ENCODE data around the gene GFOD2. TPM values are rescaled to one million over a fixed set of nuclear protein-coding genes. Genes with fewer than 3 reads are reported as not detected.

GFOD2 gene
- total and polyA plus RNA-seq, 2 of the 8 experiments (the other 6 are each of a cell fraction or from before 2014, with no cell fraction given) = 21.4 to 33.2 TPM

GRCh38 chr16:67734731-67735201, 15.7 kb upstream of the GFOD2 start:
- no peak overlapping the region for H3K4ac ChIP-seq (replicated peaks; ENCODE audit: insufficient read length, low read depth, low read length)
- H2BK12ac ChIP-seq (ENCODE audit: low read depth, low read length) = no peak overlapping the region
- H3K9ac ChIP-seq (replicated peaks in 1 of 4; ENCODE audit: extremely low read depth in 1 of 4, low read depth in 3 of 4, low read length in 3 of 4) = no peak overlapping the region
- no peak overlapping the region for H2AK5ac ChIP-seq (ENCODE audit: low read depth, low read length)
- H3K27me3 ChIP-seq (replicated peaks in 1 of 4; ENCODE audit: control insufficient read depth in 3 of 4, extremely low read depth in 1 of 4, insufficient read depth in 3 of 4, low read length in 3 of 4) = no peaks in the 10 kb centered on the region
- H3K4me1 ChIP-seq (replicated peaks in 1 of 4; ENCODE audit: control insufficient read depth in 3 of 4, insufficient read depth in 4 of 4, low read length in 3 of 4) = no peaks in the 10 kb centered on the region
- no peak overlapping the region for H2BK5ac ChIP-seq (ENCODE audit: low read depth, low read length)
- H3K23ac ChIP-seq (ENCODE audit: insufficient read length) = no peak overlapping the region
- H4K91ac ChIP-seq (replicated peaks; ENCODE audit: insufficient read length, low read length) = no peak overlapping the region
- H4K20me1 ChIP-seq (replicated peaks in 1 of 2; ENCODE audit: control insufficient read depth in 1 of 2, insufficient read depth in 2 of 2, low read length in 2 of 2) = peaks cover 0 to 2% of the 10 kb centered on the region in 2 experiments
- no peak overlapping the region for H2BK20ac ChIP-seq (ENCODE audit: low read length)
- H3K14ac ChIP-seq (ENCODE audit: insufficient read length) = no peak overlapping the region
- H4K8ac ChIP-seq (ENCODE audit: extremely low read depth, insufficient read depth, low read length) = no peak overlapping the region
- no peak overlapping the region for H3K4me2 ChIP-seq (ENCODE audit: insufficient read depth in 1 of 2, low read depth in 2 of 2, low read length in 2 of 2)
- H4K5ac ChIP-seq (ENCODE audit: insufficient read length, low read depth, low read length) = no peak overlapping the region
- ChIA-PET CTCF (ENCODE audit: partially characterized antibody) (interaction anchor here (1.3 kb wide), 1 partner anchor 20 kb away, joined by 4 read pairs; no protein-coding TSS in a partner anchor), POLR2A (ENCODE audit: partially characterized antibody) (no interaction called here)
- no peaks in the 10 kb centered on the region for H3K9me3 ChIP-seq (ENCODE audit: insufficient read depth in 2 of 2, low read depth in 1 of 2, low read length in 1 of 2)
- H2AFZ ChIP-seq (ENCODE audit: low read length) = no peak overlapping the region
- H2BK15ac ChIP-seq (ENCODE audit: low read length) = no peak overlapping the region
- no peak overlapping the region for H3K56ac ChIP-seq (replicated peaks; ENCODE audit: insufficient read length, low read depth, low read length)
- no peak overlapping the region for H3K27ac ChIP-seq (ENCODE audit: low read depth, low read length)
- H3K18ac ChIP-seq (ENCODE audit: extremely low read depth, low read length) = no peak overlapping the region
- no peak overlapping the region for H2BK120ac ChIP-seq (replicated peaks; ENCODE audit: low read depth, low read length)
- 92% methylated on average over 9 of the region's 9 CpGs; no CpG with 5 or more reads in 1 of the 2 experiments for WGBS, 2 experiments (ENCODE audit: extremely low coverage in 1 of 2, insufficient coverage in 1 of 2, insufficient read length in 1 of 2, insufficient replicate concordance in 2 of 2, low coverage in 1 of 2, low lambda C conversion rate in 2 of 2, missing lambda C conversion rate in 1 of 2)
- H3K4me3 ChIP-seq (ENCODE audit: extremely low read depth in 1 of 4, insufficient read depth in 2 of 4, low read depth in 3 of 4, low read length in 4 of 4) = no peak overlapping the region
- no peaks in the 10 kb centered on the region for H3K79me2 ChIP-seq (ENCODE audit: control insufficient read depth in 1 of 2, insufficient read depth in 2 of 2, low read length in 2 of 2)
- peaks cover 0 to 11% (median 4%) of the 10 kb centered on the region in 4 experiments; a peak in 4 of 8 replicates for H3K36me3 ChIP-seq (ENCODE audit: control insufficient read depth in 2 of 4, insufficient read depth in 4 of 4, low read length in 3 of 4)
- H3K79me1 ChIP-seq (ENCODE audit: low read depth, low read length) = no peaks in the 10 kb centered on the region
- FAIRE-seq = no peak
- H3K23me2 ChIP-seq (ENCODE audit: low read depth, low read length) = no peaks in the 10 kb centered on the region
- no peak for DNase-seq (ENCODE audit: low read depth in 1 of 2, low spot score in 2 of 2)
- TF ChIP-seq POLR2AphosphoS5 (IDR thresholded peaks at IDR 0.05; ENCODE audit: low read depth, low read length) = no peak

Measured in H1 (cell line).